ENCODE results near the gene ACTR10. TPM values are rescaled to one million over a fixed set of nuclear protein-coding genes. Genes with fewer than 3 reads are reported as not detected.

The ACTR10 gene
- total and polyA plus RNA-seq, 2 experiments from 2014 or later: 106 to 112 TPM

DNA sequence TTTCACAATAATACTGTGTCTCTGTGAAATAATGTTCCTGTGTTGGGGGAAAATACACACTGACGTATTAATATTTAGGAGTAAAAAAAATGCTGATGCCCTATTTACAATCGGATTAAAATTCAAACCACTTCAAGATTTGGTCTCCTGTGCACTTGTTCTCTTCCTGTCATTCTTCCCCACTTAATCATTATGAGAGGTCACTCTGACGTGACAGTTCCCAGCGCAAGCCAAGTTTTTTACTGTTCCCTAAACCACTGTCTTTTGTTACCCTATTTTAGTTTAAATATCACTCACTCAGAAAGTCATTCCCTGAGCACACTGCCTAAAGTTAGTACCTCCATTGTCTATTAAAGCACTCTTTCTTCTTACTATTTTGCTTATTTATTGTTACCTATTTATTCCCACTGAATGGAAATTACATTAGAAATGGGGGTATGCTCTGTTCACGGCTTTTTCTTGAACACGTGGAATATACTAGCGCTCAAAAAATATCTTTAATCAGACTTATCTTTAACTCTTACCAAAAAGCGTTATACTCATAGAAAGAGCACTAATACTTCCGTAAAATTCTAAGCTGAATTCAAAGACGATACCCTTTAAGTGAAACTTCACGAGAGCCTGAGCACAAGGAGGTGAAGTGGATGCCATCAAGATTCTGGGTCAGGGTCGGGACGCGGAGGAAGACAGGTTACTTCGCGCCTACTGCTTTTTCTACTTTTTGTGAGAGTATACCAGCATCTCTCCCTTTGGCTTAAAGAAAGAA, 44.0 kb downstream of the ACTR10 start:
- Histone ChIP-seq H3K4me2 (peak overlapping the region; percentile 78), H4K20me1 (ENCODE audit: insufficient read depth, poor library complexity, severe bottlenecking) (peaks cover 29% of the 10 kb centered on the region), H3K79me2 (peaks cover 38% of the 10 kb centered on the region), H3K4me3 (peak overlapping the region; percentile 39), H2AFZ (peak overlapping the region; percentile 46), H3K9me2 (replicated peaks; ENCODE audit: insufficient read depth) (no peaks in the 10 kb centered on the region), H3K9me3 (ENCODE audit: low read depth) (no peaks in the 10 kb centered on the region), H3K27me3 (no peaks in the 10 kb centered on the region), H3K36me3 (replicated peaks; ENCODE audit: insufficient read depth, low read depth) (no peaks in the 10 kb centered on the region), H3K4me1 (ENCODE audit: insufficient read depth) (peaks cover 16% of the 10 kb centered on the region), H3K27ac (peak overlapping the region; percentile 82)
- TF ChIP-seq, protein P1, sequence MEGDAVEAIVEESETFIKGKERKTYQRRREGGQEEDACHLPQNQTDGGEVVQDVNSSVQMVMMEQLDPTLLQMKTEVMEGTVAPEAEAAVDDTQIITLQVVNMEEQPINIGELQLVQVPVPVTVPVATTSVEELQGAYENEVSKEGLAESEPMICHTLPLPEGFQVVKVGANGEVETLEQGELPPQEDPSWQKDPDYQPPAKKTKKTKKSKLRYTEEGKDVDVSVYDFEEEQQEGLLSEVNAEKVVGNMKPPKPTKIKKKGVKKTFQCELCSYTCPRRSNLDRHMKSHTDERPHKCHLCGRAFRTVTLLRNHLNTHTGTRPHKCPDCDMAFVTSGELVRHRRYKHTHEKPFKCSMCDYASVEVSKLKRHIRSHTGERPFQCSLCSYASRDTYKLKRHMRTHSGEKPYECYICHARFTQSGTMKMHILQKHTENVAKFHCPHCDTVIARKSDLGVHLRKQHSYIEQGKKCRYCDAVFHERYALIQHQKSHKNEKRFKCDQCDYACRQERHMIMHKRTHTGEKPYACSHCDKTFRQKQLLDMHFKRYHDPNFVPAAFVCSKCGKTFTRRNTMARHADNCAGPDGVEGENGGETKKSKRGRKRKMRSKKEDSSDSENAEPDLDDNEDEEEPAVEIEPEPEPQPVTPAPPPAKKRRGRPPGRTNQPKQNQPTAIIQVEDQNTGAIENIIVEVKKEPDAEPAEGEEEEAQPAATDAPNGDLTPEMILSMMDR (IDR thresholded peaks at IDR 0.05; ENCODE audit: poor library complexity): no peak
- TF ChIP-seq EZH2phosphoT487 (IDR thresholded peaks at IDR 0.05; ENCODE audit: low read depth, severe bottlenecking, unreplicated experiment): no peak
- no peak for TF ChIP-seq EZH2 (IDR thresholded peaks at IDR 0.05; ENCODE audit: borderline replicate concordance)
- DNase-seq (ENCODE audit: low spot score): peak; percentile 20
- 8% methylated on average over 16 of the region's 16 CpGs for WGBS (ENCODE audit: low lambda C conversion rate, missing lambda C conversion rate)

DNA sequence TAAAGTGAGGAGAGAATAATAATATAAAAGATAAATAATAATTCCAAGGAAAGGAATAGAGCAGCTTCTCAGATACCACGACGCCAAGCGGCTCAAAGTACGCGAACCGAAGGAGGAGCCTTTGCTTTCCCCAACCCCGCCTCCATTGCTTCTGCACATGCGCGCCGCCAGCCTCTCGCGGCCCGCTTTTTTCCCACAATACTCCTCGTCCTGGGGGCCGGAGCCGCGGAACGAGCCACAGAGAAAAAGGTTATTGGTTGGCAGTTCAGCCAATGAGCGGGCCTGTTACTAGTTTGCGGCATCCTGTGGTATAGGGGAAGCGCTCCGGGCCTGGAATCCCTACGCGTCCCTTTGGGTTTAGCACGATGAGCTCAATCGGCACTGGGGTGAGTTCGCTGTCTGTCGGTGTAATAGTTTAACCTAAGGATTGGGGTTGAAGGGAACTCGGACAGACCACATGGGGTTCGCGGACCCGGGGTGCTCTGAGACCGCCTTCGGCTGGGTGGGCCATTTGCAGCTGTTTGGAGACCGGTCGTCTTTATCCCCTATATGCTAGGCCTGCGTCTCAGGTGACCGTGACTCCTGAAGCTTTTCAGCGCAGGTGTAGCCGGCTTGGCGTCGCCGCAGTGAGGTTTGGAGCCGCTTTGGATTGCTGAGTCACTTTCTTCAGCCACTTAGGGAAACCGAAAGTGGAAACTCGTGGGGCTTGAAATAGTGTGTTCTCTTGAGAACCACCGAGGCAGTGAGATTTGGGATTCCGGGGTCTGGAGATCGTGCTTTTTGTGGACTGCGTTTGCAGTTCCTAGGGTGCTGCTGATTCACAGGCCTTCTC, 44.8 kb downstream of the ACTR10 start, which contains the start of gene PSMA3:
Gene PSMA3 (plus strand): TSS at position 288 of the 832 bp plus-strand sequence. CDS start 78 bp downstream, at position 366.
- H3K27ac ChIP-seq: peak within 1 kb of the TSS; percentile 92
- H3K27me3 ChIP-seq: no peaks in the 10 kb centered on the region
- H4K20me1 ChIP-seq (ENCODE audit: insufficient read depth, poor library complexity, severe bottlenecking): peaks cover 35% of the 10 kb centered on the region
- peaks cover 16% of the 10 kb centered on the region for H3K4me1 ChIP-seq (ENCODE audit: insufficient read depth)
- peak within 1 kb of the TSS; percentile 84 for H3K4me2 ChIP-seq
- peak within 1 kb of the TSS; percentile 52 for H3K4me3 ChIP-seq
- H3K79me2 ChIP-seq: peaks cover 46% of the 10 kb centered on the region
- no peaks in the 10 kb centered on the region for H3K9me2 ChIP-seq (replicated peaks; ENCODE audit: insufficient read depth)
- no peaks in the 10 kb centered on the region for H3K9me3 ChIP-seq (ENCODE audit: low read depth)
- H3K36me3 ChIP-seq (replicated peaks; ENCODE audit: insufficient read depth, low read depth): no peaks in the 10 kb centered on the region
- TF ChIP-seq, protein P1 (IDR thresholded peaks at IDR 0.05; ENCODE audit: poor library complexity): no peak
- TF ChIP-seq EZH2phosphoT487 (IDR thresholded peaks at IDR 0.05; ENCODE audit: low read depth, severe bottlenecking, unreplicated experiment): no peak
- no peak for TF ChIP-seq EZH2 (IDR thresholded peaks at IDR 0.05; ENCODE audit: borderline replicate concordance)
- peak; percentile 98 for DNase-seq (ENCODE audit: low spot score)
- WGBS (ENCODE audit: low lambda C conversion rate, missing lambda C conversion rate): under 1% methylated on average over 50 of the region's 50 CpGs
- H2AFZ ChIP-seq: peak within 1 kb of the TSS; percentile 53

DNA sequence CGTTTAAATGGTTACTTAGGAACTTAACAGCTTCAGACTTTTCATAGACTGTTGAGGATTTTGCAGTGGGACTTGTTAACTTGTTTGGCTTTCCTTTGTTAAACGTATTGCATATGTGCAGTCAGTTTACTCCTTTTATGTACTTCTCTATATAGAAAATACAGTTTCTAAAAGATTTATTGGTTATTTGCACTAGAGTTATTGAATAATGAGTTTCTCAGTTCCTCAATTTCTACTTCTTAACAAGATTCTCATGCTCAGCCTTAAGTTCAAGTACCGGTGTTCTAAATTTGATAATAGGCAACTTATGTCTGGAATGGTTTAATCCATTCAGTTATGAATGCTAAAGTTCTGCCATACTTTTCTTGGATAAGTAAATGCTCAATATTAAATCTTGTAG, 45.6 kb downstream of the ACTR10 start:
- Histone ChIP-seq H3K4me1 (ENCODE audit: insufficient read depth) (peaks cover 16% of the 10 kb centered on the region), H3K4me3 (peak overlapping the region; percentile 52), H2AFZ (peak overlapping the region; percentile 53), H3K9me3 (ENCODE audit: low read depth) (no peaks in the 10 kb centered on the region), H4K20me1 (ENCODE audit: insufficient read depth, poor library complexity, severe bottlenecking) (peaks cover 40% of the 10 kb centered on the region), H3K9me2 (replicated peaks; ENCODE audit: insufficient read depth) (no peaks in the 10 kb centered on the region), H3K27me3 (no peaks in the 10 kb centered on the region), H3K27ac (peak overlapping the region; percentile 92), H3K79me2 (peaks cover 54% of the 10 kb centered on the region), H3K36me3 (replicated peaks; ENCODE audit: insufficient read depth, low read depth) (no peaks in the 10 kb centered on the region), H3K4me2 (peak overlapping the region; percentile 84)
- TF ChIP-seq EZH2 (IDR thresholded peaks at IDR 0.05; ENCODE audit: borderline replicate concordance): no peak
- no peak for TF ChIP-seq EZH2phosphoT487 (IDR thresholded peaks at IDR 0.05; ENCODE audit: low read depth, severe bottlenecking, unreplicated experiment)
- TF ChIP-seq, protein P1 (IDR thresholded peaks at IDR 0.05; ENCODE audit: poor library complexity): no peak
- no peak for DNase-seq (ENCODE audit: low spot score)
- 4% methylated on average over 3 of the region's 3 CpGs for WGBS (ENCODE audit: low lambda C conversion rate, missing lambda C conversion rate)

All from hepatocyte (in vitro differentiated cells).